GM10266 (cell line): ENCODE data around the gene GFY.

Experiments
- DNase-seq: peaks from one replicate; pipeline ENCODE4 v3.0.0; 2012; ENCODE audit errors: extremely low spot score
- TF ChIP-seq, protein P1 (sequence below): IDR thresholded peaks from 2 replicates; pipeline ENCODE4 v1.5.1; 2012; ENCODE audit warnings: mild to moderate bottlenecking, low read depth; ENCODE audit not compliant: control insufficient read depth, insufficient read depth; ENCODE audit errors: missing control alignments

The GFY gene

GRCh38 chr19:49422407-49423070 lies 2.6 kb upstream of the GFY start:
- TF ChIP-seq, protein P1, sequence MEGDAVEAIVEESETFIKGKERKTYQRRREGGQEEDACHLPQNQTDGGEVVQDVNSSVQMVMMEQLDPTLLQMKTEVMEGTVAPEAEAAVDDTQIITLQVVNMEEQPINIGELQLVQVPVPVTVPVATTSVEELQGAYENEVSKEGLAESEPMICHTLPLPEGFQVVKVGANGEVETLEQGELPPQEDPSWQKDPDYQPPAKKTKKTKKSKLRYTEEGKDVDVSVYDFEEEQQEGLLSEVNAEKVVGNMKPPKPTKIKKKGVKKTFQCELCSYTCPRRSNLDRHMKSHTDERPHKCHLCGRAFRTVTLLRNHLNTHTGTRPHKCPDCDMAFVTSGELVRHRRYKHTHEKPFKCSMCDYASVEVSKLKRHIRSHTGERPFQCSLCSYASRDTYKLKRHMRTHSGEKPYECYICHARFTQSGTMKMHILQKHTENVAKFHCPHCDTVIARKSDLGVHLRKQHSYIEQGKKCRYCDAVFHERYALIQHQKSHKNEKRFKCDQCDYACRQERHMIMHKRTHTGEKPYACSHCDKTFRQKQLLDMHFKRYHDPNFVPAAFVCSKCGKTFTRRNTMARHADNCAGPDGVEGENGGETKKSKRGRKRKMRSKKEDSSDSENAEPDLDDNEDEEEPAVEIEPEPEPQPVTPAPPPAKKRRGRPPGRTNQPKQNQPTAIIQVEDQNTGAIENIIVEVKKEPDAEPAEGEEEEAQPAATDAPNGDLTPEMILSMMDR, result peak; percentile 39
- DNase-seq, result peak; percentile 45

- no peak for DNase-seq
These were observed 1.9 kb upstream of the GFY start, which contains the start of gene PTH2 for GRCh38 chr19:49423071-49423984. PTH2 (minus strand) TSS chr19:49423441; CDS start chr19:49423339, 102 bp downstream.

DNA sequence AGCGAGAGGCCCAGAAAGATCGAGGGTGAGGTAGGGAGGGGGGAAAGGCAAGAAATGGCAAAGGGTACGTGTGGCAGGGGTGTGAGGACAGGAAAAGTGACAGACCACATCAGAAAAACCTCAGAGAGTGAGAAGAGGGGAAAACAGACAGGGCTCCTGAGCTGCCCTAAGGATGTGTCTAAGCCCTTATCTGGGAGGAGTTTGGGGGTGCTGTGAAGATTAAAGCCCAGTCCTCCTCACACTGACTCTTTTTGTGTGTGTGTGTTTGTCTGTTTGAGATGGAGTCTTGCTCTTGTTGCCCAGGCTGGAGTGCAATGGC lies 1.2 kb upstream of the GFY start:
- TF ChIP-seq, protein P1, result no peak
- DNase-seq, result no peak

More at GRCh38 chr19:49423071-49423984, 1.9 kb upstream of the GFY start, which contains the start of gene PTH2:
- TF ChIP-seq, protein P1, result no peak

- no peak for DNase-seq
- TF ChIP-seq, protein P1, result no peak
These were observed 869 bp downstream of the GFY start for GRCh38 chr19:49425922-49426592.

GRCh38 chr19:49427339-49427738 lies 2.2 kb downstream of the GFY start:
- TF ChIP-seq, protein P1, result no peak
- no peak for DNase-seq

GRCh38 chr19:49427855-49428546 lies 2.8 kb downstream of the GFY start:
- TF ChIP-seq, protein P1, result no peak
- no peak for DNase-seq
